HG02840 (cell line): ENCODE data around the gene KRTAP9-6.
"Not testable (repeated sequence)": the region's sequence is repeated elsewhere in the genome, so short reads cannot be mapped to it uniquely, and the experiment has no call there.

Experiments
- ATAC-seq: cut with Tn5 transposase; IDR thresholded peaks from one replicate; pipeline ENCODE4 v1.9.1; 2021; ENCODE audit warnings: mild to moderate bottlenecking, moderate library complexity, moderate number of reproducible peaks; ENCODE audit not compliant: unreplicated experiment, low FRiP score

Gene KRTAP9-6, protein sequence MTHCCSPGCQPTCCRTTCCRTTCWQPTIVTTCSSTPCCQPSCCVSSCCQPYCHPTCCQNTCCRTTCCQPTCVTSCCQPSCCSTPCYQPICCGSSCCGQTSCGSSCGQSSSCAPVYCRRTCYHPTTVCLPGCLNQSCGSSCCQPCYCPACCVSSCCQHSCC

DNA sequence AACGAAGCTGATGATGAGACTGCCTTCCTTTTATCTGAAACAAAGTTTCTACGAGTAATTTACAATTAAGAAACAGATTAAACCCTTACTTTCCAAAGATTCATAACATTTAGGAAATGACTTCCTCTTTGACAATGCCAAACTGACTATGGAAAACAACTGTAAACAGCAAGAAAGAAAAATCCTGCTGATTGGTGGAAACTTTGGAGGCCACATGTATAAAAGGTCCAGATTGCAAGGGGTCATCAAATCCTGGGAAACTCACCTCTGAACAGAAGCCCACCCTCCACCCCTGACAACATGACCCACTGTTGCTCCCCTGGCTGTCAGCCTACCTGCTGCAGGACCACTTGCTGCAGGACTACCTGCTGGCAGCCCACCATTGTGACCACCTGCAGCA, at the start of gene KRTAP9-6:
Gene KRTAP9-6, plus strand, starts transcription at position 301 of the 400 bp plus-strand sequence. Its CDS starts 0 bp downstream, at position 301.
- no peak for ATAC-seq

- ATAC-seq = no peak
These were observed 49.5 kb upstream of the KRTAP9-6 start for GRCh38 chr17:41215681-41216080.

DNA sequence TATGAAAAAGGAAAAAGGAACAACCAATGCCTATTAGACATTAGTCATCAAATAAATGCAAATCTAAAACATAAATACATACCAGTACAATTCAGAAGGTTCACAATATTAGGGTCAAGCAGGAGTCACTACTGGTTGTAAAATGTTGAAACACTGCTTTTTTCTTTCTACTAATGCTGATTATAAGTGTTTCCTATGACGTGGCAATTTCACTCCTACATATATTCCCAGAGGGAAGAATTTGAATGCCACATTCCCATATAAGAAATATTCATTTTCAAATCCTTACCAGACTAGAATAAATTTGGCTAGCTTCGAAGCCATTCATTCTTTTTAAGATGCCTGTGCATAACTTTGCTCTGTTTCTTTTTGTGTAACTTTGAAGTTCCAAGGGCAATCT, 41.4 kb upstream of the KRTAP9-6 start:
- ATAC-seq = no peak

DNA sequence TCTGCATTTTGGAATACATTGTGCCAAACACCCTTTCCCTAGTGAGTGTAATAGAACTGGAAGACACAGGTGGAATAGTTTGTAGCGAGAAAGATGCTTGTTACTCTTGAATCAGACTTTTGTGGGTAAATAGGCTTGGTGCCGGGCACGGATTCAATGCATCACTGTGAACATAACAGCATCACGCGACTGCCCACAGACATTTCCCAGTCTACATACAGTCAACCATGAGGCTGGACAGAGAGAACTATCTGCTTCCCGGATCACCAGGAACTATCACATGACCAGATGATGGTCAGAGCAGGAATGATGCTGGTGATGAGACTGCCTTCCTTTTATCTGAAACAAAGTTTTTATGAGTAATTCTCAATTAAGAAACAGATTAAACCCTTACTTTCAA, 39.1 kb upstream of the KRTAP9-6 start:
- no peak for ATAC-seq

GRCh38 chr17:41226598-41227095, 38.5 kb upstream of the KRTAP9-6 start, which contains the start of gene KRTAP9-2:
Gene KRTAP9-2, plus strand, starts transcription at chr17:41226648. Its CDS starts 7 bp downstream, at chr17:41226655.
- ATAC-seq = not testable (repeated sequence)

DNA sequence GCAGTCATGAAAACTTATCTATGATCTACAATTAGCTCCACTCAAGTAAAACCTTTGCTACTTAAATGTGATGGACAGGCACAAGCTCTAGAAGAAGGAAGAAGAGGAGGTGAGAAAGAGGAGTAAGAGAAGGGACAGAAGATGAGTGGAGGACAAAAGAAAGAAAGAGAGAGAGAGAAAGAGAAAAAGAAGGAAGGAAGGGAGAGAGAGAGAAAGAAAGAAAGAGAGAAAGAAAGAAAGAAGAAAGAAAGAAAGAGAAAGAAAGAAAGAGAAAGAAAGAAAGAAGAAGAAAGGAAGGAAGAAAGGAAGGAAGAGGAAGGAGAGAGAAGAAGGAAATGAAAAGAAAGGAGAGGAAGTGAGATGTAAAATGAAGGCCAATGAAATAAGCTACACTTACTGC, 35.1 kb upstream of the KRTAP9-6 start:
- no peak for ATAC-seq

- ATAC-seq = no peak
These were observed 33.4 kb upstream of the KRTAP9-6 start for GRCh38 chr17:41231731-41232130.

DNA sequence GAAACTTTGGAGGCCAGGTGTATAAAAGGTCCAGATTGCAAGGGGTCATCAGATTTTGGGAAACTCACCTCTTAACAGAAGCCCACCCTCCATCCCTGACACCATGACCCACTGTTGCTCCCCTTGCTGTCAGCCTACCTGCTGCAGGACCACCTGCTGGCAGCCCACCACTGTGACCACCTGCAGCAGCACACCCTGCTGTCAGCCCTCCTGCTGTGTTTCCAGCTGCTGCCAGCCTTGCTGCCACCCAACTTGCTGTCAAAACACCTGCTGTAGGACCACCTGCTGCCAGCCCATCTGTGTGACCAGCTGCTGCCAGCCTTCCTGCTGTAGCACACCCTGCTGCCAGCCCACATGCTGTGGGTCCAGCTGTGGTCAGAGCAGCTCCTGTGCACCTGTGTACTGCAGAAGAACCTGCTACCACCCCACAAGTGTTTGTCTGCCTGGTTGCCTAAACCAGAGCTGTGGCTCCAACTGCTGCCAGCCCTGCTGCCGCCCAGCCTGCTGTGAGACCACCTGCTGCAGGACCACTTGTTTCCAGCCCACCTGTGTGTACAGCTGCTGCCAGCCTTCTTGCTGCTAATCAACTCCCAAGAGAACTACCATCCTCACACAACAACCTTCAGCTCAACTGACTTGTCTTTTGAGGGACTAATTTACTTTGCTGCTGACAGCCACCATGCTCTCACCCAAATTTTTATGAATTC, 32.6 kb upstream of the KRTAP9-6 start, which contains the start of gene KRTAP9-3:
Gene KRTAP9-3, plus strand, starts transcription at position 51 of the 707 bp plus-strand sequence. Its CDS starts 53 bp downstream, at position 104.
- ATAC-seq = not testable (repeated sequence)

DNA sequence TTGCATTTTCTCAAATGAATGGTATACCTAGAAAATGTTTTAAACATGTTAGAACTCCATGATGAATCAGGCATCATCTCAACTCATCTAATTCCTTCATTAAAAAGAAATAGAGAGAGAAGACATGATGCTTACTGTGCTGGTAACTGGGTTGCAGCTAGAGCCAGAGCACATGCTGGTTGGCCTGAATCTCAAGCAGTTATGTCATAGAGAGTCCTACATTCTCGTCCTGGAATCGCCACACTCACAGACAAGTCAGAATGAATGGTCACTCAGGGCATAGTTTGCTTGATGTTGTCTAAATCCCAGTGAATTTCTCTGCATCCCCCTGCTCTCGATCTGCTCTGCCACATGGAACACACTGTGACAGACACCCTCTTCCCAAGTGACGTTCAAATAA, 28.1 kb upstream of the KRTAP9-6 start:
- not testable (repeated sequence) for ATAC-seq

GRCh38 chr17:41237949-41238437, 27.2 kb upstream of the KRTAP9-6 start, which contains the start of gene KRTAP9-8:
Gene KRTAP9-8, plus strand, starts transcription at chr17:41237999. Its CDS starts 53 bp downstream, at chr17:41238052.
- not testable (repeated sequence) for ATAC-seq

- not testable (repeated sequence) for ATAC-seq
These were observed 18.0 kb upstream of the KRTAP9-6 start for GRCh38 chr17:41246995-41247787.

GRCh38 chr17:41249637-41250240, 15.4 kb upstream of the KRTAP9-6 start, which contains the start of gene KRTAP9-4:
Gene KRTAP9-4, plus strand, starts transcription at chr17:41249687. Its CDS starts 34 bp downstream, at chr17:41249721.
- ATAC-seq = not testable (repeated sequence)

DNA sequence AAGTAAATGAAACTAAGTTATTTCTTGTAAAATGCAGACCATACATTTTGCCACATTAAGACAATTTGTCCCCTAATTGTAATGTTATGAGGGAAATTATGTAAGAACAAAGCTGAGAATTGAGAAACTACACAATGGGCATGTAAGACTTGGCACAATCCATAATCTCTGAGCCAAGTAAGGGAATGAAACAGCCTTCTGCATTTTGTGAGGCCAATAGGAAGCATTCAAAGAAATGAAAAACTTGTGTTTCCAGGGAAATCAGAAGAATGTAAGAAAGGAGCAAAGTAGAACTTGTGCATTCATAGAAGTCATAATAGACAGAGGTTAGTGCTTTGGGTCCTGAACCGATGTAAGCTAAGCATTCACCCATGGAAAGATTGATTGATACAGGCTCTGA, 13.9 kb upstream of the KRTAP9-6 start:
- ATAC-seq = no peak

- no peak for ATAC-seq
These were observed 10.3 kb upstream of the KRTAP9-6 start for GRCh38 chr17:41254861-41255260.

- ATAC-seq = not testable (repeated sequence)
These were observed 9.5 kb upstream of the KRTAP9-6 start, which contains the start of gene KRTAP9-9 for GRCh38 chr17:41255381-41256290. Gene KRTAP9-9, plus strand, starts transcription at chr17:41255384.

DNA sequence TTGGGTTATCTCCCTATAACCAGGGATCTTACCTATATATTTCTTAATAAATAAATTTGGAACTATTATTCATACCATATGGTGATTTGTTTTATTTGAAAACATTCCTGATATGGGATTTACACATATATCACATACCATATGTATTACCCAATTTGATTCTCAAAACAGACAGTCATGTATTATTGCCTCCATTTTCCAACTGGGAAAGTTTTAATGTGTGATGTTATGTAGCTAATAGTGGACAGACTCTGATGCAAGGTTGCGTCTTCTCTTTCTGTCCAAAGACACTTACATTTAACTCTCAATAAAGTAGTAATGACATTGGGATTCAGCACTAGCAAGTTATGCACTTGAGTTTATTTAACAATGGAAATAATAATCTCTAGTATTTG, 8.9 kb upstream of the KRTAP9-6 start:
- no peak for ATAC-seq

- no peak for ATAC-seq
These were observed 6.8 kb upstream of the KRTAP9-6 start for GRCh38 chr17:41258406-41258805.

- ATAC-seq = no peak
These were observed 2.0 kb upstream of the KRTAP9-6 start for GRCh38 chr17:41263212-41263611.

DNA sequence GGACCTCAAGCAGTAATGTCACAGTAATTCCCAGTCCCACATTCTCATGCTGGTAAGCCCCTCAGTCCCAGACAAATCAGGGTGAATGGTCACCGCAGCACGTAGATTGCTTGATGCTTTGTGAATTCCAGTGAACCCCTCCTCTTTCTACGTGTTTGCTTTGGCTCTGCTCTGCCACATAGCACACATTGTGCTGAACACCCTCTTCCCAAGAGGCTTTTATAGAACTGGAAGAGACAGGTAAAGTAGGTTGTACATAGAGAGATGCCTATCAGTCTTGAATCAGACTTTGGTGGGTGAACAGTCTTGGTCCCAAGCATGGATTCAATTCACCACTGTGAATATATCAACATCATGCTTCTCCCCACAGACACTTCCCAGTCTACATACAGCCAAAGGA, 579 bp upstream of the KRTAP9-6 start:
- ATAC-seq = no peak
